ENCODE results near the gene AP4E1.
"Not testable (repeated sequence)": the region's sequence is repeated elsewhere in the genome, so short reads cannot be mapped to it uniquely, and the experiment has no call there.

AP4E1 gene

DNA sequence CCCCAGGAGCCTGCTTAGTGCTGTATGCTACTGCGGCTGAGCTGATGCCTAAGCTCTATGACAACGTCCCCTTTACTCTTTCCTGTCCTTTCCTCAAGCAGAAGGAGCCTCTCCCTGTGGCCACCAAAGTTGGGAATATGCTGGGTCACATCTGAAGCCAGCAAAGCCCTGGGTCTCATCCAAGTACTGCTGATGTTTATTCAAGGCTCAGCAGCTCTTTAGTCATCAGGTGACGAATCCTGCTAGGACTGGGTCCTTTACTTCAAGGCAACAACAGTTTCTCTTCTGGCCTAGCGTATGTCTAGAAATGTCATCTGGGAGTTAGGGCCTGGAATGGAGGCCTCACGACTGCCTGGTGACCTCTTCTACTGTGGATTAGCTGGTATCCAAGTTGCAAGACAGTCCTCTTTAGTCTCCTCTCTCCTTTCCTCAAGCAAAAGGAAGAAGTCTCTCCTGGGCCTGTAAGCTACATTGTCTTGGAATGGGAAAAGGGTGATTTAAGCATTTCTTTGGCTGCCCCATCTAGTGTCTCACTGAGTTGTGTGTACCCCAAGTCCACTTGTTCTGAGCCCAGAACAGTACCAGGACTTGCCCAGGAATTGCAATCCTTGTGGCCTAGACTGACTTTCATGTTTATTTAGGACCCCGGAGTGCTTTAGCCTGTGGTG is 122.3 kb downstream of the AP4E1 start:
- DNase-seq: no peak

DNA sequence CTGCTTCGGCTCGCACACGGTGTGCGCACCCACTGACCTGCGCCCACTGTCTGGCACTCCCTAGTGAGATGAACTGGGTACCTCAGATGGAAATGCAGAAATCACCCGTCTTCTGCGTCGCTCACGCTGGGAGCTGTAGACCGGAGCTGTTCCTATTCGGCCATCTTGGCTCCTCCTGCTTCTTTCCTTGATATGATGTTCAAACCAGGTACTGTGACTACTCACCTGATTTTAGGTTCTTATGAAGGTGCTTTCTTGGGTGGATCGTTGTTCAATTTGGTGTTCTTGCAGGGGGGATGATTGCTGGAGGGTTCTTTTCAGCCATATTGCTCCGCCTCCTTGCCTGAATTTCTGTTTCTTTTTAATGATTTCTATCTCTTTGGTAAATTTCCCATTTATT is 129.0 kb downstream of the AP4E1 start:
- not testable (repeated sequence) for DNase-seq

DNA sequence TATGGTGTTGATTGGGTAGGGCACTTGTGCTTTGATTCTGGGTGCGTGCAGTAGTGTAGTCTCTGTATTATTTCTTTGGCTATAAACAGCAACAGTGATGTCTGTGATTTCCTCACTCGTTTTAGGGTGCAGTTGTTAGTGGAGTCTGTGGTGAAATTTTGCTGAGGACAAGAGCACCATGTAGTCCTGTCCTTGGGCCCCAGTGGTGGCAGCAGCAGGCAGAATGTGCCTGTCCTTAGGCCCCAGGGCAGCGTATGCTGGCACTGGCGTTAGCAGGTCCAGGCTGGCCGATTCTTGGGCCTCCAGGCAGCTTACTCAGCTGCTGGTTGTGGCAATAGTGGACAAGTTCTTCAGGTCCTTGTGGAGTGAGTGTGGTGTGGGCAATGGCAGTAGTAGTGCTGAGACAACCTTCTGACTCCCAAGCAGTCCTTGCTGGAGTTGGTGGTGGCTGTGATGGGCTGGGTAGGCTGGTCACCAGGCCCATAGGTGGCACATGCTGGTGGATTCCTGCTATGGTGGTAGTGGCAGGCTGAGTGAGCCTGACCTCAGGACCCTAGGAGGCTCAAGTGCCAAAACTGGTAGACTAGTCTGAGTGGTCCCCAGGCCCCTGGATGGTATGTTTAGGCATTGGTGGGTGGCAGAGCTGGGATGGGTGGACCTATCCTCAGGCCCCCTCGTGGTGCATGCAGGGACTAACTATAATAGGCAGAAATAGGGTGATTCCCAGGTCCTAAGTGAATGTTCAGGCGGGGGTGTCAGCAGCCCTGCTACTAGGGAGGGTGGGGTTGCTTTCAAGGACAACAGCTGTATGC is 129.9 kb downstream of the AP4E1 start:
- no peak for DNase-seq

DNA sequence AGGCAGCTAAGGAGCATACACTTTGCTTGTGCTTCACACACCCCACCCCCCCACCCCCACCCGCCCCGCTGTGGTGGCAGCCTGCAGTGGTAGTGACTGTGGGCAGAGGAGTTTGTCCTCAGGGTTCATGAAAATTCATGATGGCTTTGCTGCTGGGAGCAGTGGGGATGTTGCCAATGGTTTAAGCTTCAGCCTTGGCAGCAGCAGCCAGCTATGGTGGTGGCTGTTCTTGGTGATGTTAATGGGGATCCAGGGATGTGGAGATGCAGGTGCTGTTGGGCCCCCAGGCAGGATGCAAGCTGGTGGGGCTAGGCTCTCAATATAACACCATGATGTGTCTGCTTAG is 130.5 kb downstream of the AP4E1 start:
- no peak for DNase-seq

DNA sequence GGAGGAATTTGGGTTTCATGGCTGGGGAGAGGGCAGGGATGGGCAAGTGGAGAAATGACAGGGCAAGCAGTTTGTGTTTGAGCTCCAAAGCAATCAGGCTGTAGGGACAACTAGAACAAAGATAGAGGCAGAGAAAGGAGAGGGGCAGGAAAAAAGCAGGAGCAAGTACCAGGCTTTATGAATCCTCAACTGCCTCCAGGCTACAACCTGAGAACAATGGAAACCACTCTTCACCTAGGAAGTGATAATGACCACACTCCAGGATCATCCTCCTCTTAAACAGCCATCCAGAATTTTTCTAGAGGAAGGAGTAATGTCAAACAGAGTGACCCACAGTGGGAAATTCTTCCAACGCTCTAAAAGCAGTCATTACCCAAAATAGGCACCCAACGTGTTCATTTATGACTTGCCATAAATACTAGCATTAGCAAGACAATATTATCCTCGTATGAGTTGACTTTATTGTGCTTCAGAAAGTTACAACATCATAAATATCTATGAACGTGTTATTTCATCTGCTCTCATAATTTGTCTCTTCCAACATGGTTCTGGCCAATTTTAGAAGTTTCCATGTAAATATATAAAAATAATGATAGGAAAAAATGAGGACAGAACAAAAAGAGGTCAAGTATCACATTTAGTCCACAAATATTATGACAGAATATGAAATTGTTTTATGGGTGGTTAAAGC is 135.7 kb downstream of the AP4E1 start:
- no peak for DNase-seq

DNA sequence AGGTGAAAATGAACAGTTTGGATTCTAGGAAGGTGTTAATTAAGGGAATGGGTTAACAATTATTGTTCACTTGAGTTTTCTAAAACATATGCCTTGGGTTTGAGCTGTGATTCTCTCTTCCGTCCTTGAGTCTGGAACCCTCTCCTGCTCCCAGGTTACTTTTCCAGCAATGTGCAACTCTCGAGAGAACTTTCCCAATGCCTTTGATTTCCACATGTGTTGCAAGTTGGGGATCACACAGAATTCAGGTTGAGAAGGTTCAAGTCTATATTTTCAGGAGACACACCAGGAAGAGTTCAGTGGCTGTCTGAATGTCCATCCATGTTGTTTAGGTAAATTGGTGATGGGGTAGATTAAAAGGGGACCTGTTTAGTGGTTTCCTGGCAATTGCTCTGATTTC is 137.5 kb downstream of the AP4E1 start:
- DNase-seq: no peak

DNA sequence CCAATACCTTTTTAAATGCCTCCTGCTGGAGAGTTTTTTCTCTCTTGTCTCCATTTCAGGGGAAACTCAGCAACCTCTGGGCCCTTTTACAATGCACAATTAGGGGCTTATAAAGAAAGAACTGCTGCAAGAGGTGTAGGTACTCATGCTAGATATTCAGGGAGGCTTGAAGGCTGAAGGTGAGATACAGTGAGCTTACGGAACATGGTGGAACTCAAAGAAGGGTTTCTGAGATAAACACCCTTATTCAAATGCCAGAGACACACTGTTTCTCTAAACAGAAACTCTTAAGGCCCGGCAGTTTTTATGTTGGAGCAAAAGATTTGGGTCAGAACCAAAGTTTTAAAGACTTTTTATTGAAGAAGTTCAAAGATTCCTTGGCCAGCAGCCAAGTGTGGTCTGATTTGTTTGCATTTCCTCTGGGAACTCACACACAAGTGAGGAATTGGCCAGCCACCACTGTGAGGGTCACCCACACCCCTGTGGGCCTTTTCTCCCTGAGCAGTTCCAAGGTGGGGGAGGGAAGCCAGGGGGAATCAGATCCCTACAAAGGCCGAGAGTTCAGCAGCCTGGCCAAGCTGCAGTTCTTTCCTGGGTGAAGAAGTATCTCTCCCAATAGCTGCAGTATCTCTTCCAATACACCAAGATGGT is 138.4 kb downstream of the AP4E1 start:
- no peak for DNase-seq

DNA sequence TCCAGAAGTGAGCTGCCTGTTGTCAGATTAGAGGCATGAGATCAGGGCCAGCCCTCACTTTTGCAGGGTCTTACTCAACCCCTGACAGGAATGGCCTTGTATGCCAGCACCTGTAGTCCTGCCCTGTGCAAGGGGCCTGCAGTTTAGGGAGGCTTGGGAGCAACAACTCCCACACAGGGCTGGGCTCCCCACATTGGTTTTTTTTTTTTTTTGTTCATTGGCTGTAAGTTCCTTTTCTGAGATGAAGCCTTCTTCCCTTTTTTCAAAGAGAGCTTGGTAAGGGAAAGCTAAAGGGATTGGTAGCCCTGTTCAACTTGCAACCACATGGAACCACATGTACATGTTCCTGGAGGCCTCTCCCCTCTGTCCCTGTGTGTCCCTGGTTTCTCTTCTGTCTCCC is 139.8 kb downstream of the AP4E1 start:
- no peak for DNase-seq

DNA sequence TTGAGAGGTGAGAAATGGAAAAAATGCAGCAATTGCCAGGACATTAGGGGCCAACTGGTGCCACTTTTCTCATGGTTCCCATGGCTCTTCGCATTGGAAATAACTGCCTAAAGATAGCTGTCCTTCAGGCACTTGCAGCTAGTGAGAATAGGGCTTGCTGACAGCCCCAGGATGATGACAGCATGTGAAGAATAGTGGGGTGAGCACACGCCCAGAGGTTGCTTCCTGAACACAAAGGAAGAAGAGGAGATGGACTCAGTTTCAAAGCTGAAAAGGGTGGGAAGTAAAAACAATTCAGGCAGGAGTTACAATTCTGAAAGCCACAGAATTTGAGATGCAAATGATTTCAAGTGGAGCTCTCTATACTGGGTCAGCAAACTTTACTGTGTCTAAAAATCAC is 140.6 kb downstream of the AP4E1 start:
- DNase-seq: no peak

DNA sequence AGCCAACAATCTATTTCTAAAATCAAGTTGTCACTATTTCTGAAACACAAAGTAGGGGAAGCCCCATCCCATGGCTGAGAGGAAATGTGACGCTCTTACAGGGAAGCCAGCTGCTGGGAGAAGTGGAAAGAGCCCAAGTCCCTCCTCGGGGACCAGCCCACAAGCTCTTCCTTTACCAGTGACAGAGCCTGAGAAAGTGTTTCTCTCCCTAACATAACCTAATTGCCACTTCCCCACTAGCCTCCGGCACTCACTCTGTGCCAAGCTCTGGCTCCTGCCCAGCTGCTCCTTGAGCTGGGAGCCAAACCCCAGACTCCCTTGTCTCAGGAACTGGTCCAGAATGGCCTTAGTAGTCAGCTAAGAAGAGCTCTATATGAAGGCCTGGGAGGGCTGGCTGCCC is 143.3 kb downstream of the AP4E1 start:
- no peak for DNase-seq

DNA sequence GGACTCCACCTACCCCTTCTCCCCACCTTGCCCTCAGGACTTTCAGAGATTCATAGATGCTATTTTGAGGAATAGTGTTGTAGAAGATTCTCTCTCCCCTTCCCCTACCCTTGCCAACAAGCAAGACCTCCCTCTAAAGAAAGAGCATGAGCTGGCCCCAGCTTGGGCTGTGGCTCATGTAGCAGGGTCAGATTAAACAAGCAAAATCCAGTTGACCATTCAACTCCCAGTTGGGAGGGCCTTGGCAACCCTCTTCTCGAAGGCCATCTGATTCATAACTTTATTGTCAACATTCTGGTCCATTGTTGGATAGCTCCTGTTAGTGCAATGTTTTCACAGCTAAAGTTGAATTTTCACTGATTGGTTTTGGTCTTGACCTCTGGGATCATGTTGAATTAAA is 145.1 kb downstream of the AP4E1 start:
- no peak for DNase-seq

DNA sequence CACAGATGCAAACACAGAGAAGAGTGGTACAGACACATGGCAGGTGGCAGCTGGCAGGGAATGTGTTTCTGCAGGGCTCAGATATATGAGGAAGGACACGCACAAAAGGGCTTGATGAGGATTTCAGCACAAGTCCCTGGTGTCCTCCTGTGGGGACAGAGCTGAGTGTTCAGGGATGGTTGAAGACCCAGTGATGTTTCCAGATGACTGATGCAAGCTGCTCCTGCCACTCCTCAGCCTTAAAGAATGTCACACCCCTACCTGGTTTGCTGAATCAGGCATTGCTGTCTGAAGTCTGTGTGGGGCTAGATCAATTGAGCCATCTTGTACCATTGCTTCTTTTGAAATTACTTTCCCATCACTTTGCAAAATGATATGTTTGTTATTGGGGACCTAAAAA is 146.1 kb downstream of the AP4E1 start:
- no peak for DNase-seq
